Right lobe of liver (tissue), 6 donors: ENCODE results near the gene ASGR2. TPM values are rescaled to one million over a fixed set of nuclear protein-coding genes. Genes with fewer than 3 reads are reported as not detected.
"Not testable (repeated sequence)": the region's sequence is repeated elsewhere in the genome, so short reads cannot be mapped to it uniquely, and the experiment has no call there.

Experiments used
- ATAC-seq, 4 donors: fragments of 200-7000 bp; cut with Tn5 transposase; one replicate each; pipeline ENCODE4 v1.9.1; 2020; ENCODE audit warnings: mild to moderate bottlenecking in 4 of 4, moderate library complexity in 4 of 4
- DNase-seq, 3 donors: peaks; one replicate each; pipeline ENCODE4 v3.0.0-alpha.2; 2020
- H3K27ac ChIP-seq, 3 donors: fragments of 200-600 bp; one replicate each; pipeline ENCODE4 v1.8.0; 2022
- H3K27me3 ChIP-seq, 2 donors: fragments of 200-600 bp; one replicate each; pipeline ENCODE4 v1.8.0; 2022
- H3K36me3 ChIP-seq, 4 donors: fragments of 200-600 bp; sonication (generic) in 1 of 4; one replicate each; pipeline versions ENCODE4 v1.5.1 to v1.8.0; 2017 to 2022; ENCODE audit warnings: control low read depth in 1 of 4
- H3K4me1 ChIP-seq, 4 donors: fragments of 200-600 bp; sonication (generic) in 1 of 4; one replicate each; pipeline versions ENCODE4 v1.5.1 to v1.8.0; 2017 to 2022; ENCODE audit warnings: control low read depth in 1 of 4
- H3K4me3 ChIP-seq, 3 donors: fragments of 200-600 bp; one replicate each; pipeline ENCODE4 v1.8.0; 2022
- H3K9me3 ChIP-seq, 4 donors: fragments of 200-600 bp; sonication (generic) in 1 of 4; one replicate each; pipeline versions ENCODE4 v1.5.1 to v1.8.0; 2017 to 2022; ENCODE audit warnings: control low read depth in 1 of 4
- CTCF ChIP-seq, 4 donors: fragments of 200-600 bp in 3 of 4; fragments of 450-650 bp in 1 of 4; IDR thresholded peaks; one replicate each; pipeline versions ENCODE4 v1.5.1 to v1.8.0; 2016 to 2022; ENCODE audit warnings: antibody characterized with exemption in 4 of 4, mild to moderate bottlenecking in 2 of 4
- POLR2A ChIP-seq: fragments of 450-650 bp; IDR thresholded peaks from one replicate; pipeline ENCODE4 v1.6.1; 2017; ENCODE audit warnings: antibody characterized with exemption, mild to moderate bottlenecking
- WGBS: methylation state at CpG from one replicate; pipeline ENCODE4 v1.1.6; 2018; ENCODE audit warnings: low coverage, low lambda C conversion rate; ENCODE audit not compliant: insufficient coverage; ENCODE audit errors: missing lambda C conversion rate; 5-methylcytosine and 5-hydroxymethylcytosine counted together
- intact Hi-C, 2 donors: fragments of 100-400 bp; cut with DNase I; formaldehyde crosslinking; loops; one replicate each; pipeline versions ENCODE4 v1.11.2 to v1.14.1; 2022
- total RNA-seq, 6 experiments: library from RNA; depleted of rRNA in 2 of 6; stranded (reverse); fragments of >200 nt in 2 of 6; fragmentation: NEBNext Ultra II Directional in 3 of 6; extraction: Animal tissue kit (Norgen Biotek cat#: 25700) in 3 of 6; gene quantifications; one replicate each; pipeline versions ENCODE4 v1.1.0 to v1.2.4, GENCODE V29; 2016 to 2023
- donor health status: DM: no; HTN: yes; CAD: no.
- donor health status: DM: no; HTN: no; CAD: no.
- donor health status: DM: no; HTN: no; CAD: no.
- donor health status: DM: no; HTN: yes; CAD: no.
- donor health status: DM: no; HTN: yes; CAD: no.

ASGR2 gene
- total RNA-seq, 6 experiments from 2014 or later = 412 to 553 (median 461) TPM

GRCh38 chr17:7098802-7099459, 15.7 kb downstream of the ASGR2 start:
- H3K9me3 ChIP-seq = no peaks in the 10 kb centered on the region
- WGBS = 71% methylated on average over 12 of the region's 13 CpGs
- intact Hi-C loops = no loop called here

GRCh38 chr17:7097940-7098339, 16.7 kb downstream of the ASGR2 start:
- intact Hi-C loops = no loop called here
- Histone ChIP-seq H3K36me3 (peaks cover 0 to 22% (median 10%) of the 10 kb centered on the region in 4 donors), H3K27me3 (no peaks in the 10 kb centered on the region), H3K27ac (no peak overlapping the region), H3K4me1 (peaks cover 0 to 11% (median 0%) of the 10 kb centered on the region in 4 donors), H3K9me3 (no peaks in the 10 kb centered on the region), H3K4me3 (no peak overlapping the region)
- 60% methylated on average over 5 of the region's 5 CpGs for WGBS
- DNase-seq (no peak), ATAC-seq (peak in 2 of 4 donors; percentile 27)
- no peak for TF ChIP-seq POLR2A
- TF ChIP-seq CTCF (IDR thresholded peaks at IDR 0.05) = no peak

More at GRCh38 chr17:7098802-7099459, 15.7 kb downstream of the ASGR2 start:
- no peak for DNase-seq
- TF ChIP-seq POLR2A = no peak
- TF ChIP-seq CTCF (IDR thresholded peaks at IDR 0.05) = no peak
- Histone ChIP-seq H3K36me3 (peaks cover 0 to 29% (median 13%) of the 10 kb centered on the region in 4 donors), H3K27ac (no peak overlapping the region), H3K4me1 (peaks cover 0 to 11% (median 0%) of the 10 kb centered on the region in 4 donors), H3K27me3 (no peaks in the 10 kb centered on the region), H3K4me3 (no peak overlapping the region)
- ATAC-seq = peak in 3 of 4 donors; percentile 46 to 56 (median 48)

GRCh38 chr17:7095625-7096024, 19.0 kb downstream of the ASGR2 start:
- ATAC-seq = peak in 2 of 4 donors; percentile 28 to 30
- H3K4me1 ChIP-seq = peaks cover 0 to 11% (median 0%) of the 10 kb centered on the region in 4 donors
- no peaks in the 10 kb centered on the region for H3K27me3 ChIP-seq
- TF ChIP-seq POLR2A (no peak), CTCF (IDR thresholded peaks at IDR 0.05) (no peak)
- no peak overlapping the region for H3K4me3 ChIP-seq
- 82% methylated on average over 1 of the region's 1 CpG for WGBS
- peaks cover 0 to 6% (median 0%) of the 10 kb centered on the region in 4 donors for H3K36me3 ChIP-seq
- no peak overlapping the region for H3K27ac ChIP-seq
- DNase-seq = no peak
- no peaks in the 10 kb centered on the region for H3K9me3 ChIP-seq
- intact Hi-C loops = no loop called here

GRCh38 chr17:7094652-7095019, 20.0 kb downstream of the ASGR2 start:
- TF ChIP-seq CTCF (IDR thresholded peaks at IDR 0.05) = no peak
- no peak for TF ChIP-seq POLR2A
- Histone ChIP-seq H3K27me3 (no peaks in the 10 kb centered on the region), H3K4me3 (no peak overlapping the region), H3K27ac (no peak overlapping the region), H3K36me3 (peaks cover 0 to 6% (median 0%) of the 10 kb centered on the region in 4 donors), H3K4me1 (peaks cover 0 to 11% (median 0%) of the 10 kb centered on the region in 4 donors), H3K9me3 (no peaks in the 10 kb centered on the region)
- peak in 3 of 4 donors; percentile 12 to 39 (median 14) for ATAC-seq
- intact Hi-C loops = no loop called here
- peak in 1 of 3 donors; percentile 31 for DNase-seq
- 95% methylated on average over 4 of the region's 10 CpGs for WGBS

- H3K36me3 ChIP-seq, H3K27ac ChIP-seq, H3K27me3 ChIP-seq, H3K4me1 ChIP-seq, ATAC-seq, intact Hi-C loops, H3K9me3 ChIP-seq, H3K4me3 ChIP-seq: not testable (repeated sequence)
- 85% methylated on average over 15 of the region's 28 CpGs for WGBS
- peak in 1 of 3 donors; percentile 45 for DNase-seq
These were observed 23.2 kb downstream of the ASGR2 start for GRCh38 chr17:7091311-7092005.

- H3K9me3 ChIP-seq, DNase-seq, ATAC-seq, H3K27ac ChIP-seq, H3K4me1 ChIP-seq, H3K36me3 ChIP-seq, H3K4me3 ChIP-seq, intact Hi-C loops, H3K27me3 ChIP-seq: not testable (repeated sequence)
- WGBS = 95% methylated on average over 2 of the region's 6 CpGs
These were observed 25.1 kb downstream of the ASGR2 start for GRCh38 chr17:7089570-7089969.

GRCh38 chr17:7088442-7088841, 26.2 kb downstream of the ASGR2 start:
- H3K4me3 ChIP-seq, H3K36me3 ChIP-seq, H3K27ac ChIP-seq, H3K27me3 ChIP-seq, intact Hi-C loops, H3K4me1 ChIP-seq, ATAC-seq, DNase-seq, H3K9me3 ChIP-seq: not testable (repeated sequence)
- WGBS = 58% methylated on average over 4 of the region's 4 CpGs
